ENCODE data around the gene IDH1. TPM values are rescaled to one million over a fixed set of nuclear protein-coding genes. Genes with fewer than 3 reads are reported as not detected.

The IDH1 gene
- total and polyA plus RNA-seq, 2 of the 13 experiments (the other 11 are each of a cell fraction or from before 2014, with no cell fraction given): 312 to 1,077 TPM

DNA sequence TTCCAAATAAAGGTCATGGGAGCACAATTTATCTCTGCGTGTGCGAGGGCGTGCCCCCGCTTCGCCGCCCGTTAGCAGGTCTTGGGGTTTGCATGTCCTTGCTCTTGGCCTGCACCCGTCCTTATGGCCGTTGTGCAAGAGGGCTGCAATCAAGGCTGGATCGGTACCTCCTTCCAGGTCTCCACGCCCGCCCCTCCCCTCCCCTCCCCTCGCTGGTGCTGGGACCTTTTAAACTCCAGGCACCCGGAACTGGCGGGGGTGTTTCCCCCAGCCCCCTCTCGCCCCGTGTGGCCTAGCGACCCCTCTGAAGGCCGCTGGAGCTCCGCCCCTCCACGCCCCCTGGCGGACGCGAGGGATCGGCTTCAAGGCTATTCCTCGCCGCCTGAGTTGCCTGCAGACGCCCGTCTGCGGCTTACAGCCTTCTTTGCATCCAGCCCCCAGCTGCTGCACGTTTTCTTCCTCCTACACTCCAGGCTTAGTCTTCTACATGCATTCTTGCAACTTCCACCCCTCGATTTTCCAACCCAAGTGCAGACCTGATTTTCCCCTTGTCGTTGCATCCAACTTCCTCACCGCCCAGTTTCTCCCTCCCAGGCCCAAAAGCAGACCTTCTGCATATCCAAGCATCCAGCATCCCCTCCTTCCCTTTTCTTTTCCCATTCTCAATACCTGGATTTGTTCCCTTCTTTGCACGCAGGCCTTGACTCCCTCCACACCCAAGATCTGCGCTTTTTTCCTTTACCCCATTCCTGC is 577 bp downstream of the IDH1 start (continued):
- TF ChIP-seq, protein P1, sequence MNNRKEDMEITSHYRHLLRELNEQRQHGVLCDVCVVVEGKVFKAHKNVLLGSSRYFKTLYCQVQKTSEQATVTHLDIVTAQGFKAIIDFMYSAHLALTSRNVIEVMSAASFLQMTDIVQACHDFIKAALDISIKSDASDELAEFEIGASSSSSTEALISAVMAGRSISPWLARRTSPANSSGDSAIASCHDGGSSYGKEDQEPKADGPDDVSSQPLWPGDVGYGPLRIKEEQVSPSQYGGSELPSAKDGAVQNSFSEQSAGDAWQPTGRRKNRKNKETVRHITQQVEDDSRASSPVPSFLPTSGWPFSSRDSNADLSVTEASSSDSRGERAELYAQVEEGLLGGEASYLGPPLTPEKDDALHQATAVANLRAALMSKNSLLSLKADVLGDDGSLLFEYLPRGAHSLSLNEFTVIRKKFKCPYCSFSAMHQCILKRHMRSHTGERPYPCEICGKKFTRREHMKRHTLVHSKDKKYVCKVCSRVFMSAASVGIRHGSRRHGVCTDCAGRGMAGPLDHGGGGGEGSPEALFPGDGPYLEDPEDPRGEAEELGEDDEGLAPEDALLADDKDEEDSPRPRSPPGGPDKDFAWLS (CRISPR knock-in tag; IDR thresholded peaks at IDR 0.05; ENCODE audit: borderline replicate concordance): peak; percentile 91; the same call in 1 of the 2 replicates
- TF ChIP-seq ZKSCAN8 (CRISPR knock-in tag; IDR thresholded peaks at IDR 0.05; ENCODE audit: borderline replicate concordance): peak; percentile 44; the same call in 1 of the 2 replicates
- no peak for TF ChIP-seq RFXANK (CRISPR knock-in tag; IDR thresholded peaks at IDR 0.05)
- peak; percentile 81 for TF ChIP-seq FOXA3 (CRISPR knock-in tag; IDR thresholded peaks at IDR 0.05)
- peak; percentile 42; the same call in 1 of the 2 replicates for TF ChIP-seq SALL2 (CRISPR knock-in tag; IDR thresholded peaks at IDR 0.05)
- 0 out of 2 replicates have a peak, but pooled peaks have one; percentile 30 for TF ChIP-seq ZNF784 (CRISPR knock-in tag; IDR thresholded peaks at IDR 0.05; ENCODE audit: borderline replicate concordance)
- TF ChIP-seq RCOR2 (CRISPR knock-in tag; IDR thresholded peaks at IDR 0.05): peak; percentile 91; the same call in 1 of the 2 replicates
- TF ChIP-seq ZNF235 (CRISPR knock-in tag; IDR thresholded peaks at IDR 0.05; ENCODE audit: borderline replicate concordance): no peak; the same call in 1 of the 2 replicates
- no peak for TF ChIP-seq SCMH1 (CRISPR knock-in tag; IDR thresholded peaks at IDR 0.05; ENCODE audit: borderline replicate concordance)
- TF ChIP-seq ZMYM2 (CRISPR knock-in tag; IDR thresholded peaks at IDR 0.05): 0 out of 2 replicates have a peak, but pooled peaks have one; percentile 61
- TF ChIP-seq MTA3 (CRISPR knock-in tag; IDR thresholded peaks at IDR 0.05): no peak
- peak; percentile 20 to 92; a peak in 3 of 4 replicates for TF ChIP-seq KLF16 (CRISPR knock-in tag; IDR thresholded peaks at IDR 0.05)
- no peak for TF ChIP-seq NR3C1 (CRISPR knock-in tag; IDR thresholded peaks at IDR 0.05)
- TF ChIP-seq, protein P2, sequence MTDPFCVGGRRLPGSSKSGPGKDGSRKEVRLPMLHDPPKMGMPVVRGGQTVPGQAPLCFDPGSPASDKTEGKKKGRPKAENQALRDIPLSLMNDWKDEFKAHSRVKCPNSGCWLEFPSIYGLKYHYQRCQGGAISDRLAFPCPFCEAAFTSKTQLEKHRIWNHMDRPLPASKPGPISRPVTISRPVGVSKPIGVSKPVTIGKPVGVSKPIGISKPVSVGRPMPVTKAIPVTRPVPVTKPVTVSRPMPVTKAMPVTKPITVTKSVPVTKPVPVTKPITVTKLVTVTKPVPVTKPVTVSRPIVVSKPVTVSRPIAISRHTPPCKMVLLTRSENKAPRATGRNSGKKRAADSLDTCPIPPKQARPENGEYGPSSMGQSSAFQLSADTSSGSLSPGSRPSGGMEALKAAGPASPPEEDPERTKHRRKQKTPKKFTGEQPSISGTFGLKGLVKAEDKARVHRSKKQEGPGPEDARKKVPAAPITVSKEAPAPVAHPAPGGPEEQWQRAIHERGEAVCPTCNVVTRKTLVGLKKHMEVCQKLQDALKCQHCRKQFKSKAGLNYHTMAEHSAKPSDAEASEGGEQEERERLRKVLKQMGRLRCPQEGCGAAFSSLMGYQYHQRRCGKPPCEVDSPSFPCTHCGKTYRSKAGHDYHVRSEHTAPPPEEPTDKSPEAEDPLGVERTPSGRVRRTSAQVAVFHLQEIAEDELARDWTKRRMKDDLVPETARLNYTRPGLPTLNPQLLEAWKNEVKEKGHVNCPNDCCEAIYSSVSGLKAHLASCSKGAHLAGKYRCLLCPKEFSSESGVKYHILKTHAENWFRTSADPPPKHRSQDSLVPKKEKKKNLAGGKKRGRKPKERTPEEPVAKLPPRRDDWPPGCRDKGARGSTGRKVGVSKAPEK (CRISPR knock-in tag; IDR thresholded peaks at IDR 0.05; ENCODE audit: borderline replicate concordance): no peak
- TF ChIP-seq NFRKB (IDR thresholded peaks at IDR 0.05): no peak
- TF ChIP-seq, protein P3, sequence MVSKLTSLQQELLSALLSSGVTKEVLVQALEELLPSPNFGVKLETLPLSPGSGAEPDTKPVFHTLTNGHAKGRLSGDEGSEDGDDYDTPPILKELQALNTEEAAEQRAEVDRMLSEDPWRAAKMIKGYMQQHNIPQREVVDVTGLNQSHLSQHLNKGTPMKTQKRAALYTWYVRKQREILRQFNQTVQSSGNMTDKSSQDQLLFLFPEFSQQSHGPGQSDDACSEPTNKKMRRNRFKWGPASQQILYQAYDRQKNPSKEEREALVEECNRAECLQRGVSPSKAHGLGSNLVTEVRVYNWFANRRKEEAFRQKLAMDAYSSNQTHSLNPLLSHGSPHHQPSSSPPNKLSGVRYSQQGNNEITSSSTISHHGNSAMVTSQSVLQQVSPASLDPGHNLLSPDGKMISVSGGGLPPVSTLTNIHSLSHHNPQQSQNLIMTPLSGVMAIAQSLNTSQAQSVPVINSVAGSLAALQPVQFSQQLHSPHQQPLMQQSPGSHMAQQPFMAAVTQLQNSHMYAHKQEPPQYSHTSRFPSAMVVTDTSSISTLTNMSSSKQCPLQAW (CRISPR knock-in tag; IDR thresholded peaks at IDR 0.05): 0 out of 2 replicates have a peak, but pooled peaks have one; percentile 35
- TF ChIP-seq ZNF317 (CRISPR knock-in tag; IDR thresholded peaks at IDR 0.05): peak; percentile 86
- peak; percentile 29; the same call in 1 of the 2 replicates for TF ChIP-seq SRF (IDR thresholded peaks at IDR 0.05; ENCODE audit: low read depth, low read length)
- TF ChIP-seq FOXK2 (IDR thresholded peaks at IDR 0.05): no peak; the same call in 1 of the 2 replicates
- no peak for TF ChIP-seq HCFC1 (IDR thresholded peaks at IDR 0.05; ENCODE audit: low read depth, low read length)
- TF ChIP-seq ZNF710 (CRISPR knock-in tag; IDR thresholded peaks at IDR 0.05; ENCODE audit: borderline replicate concordance): peak; percentile 84; the same call in 1 of the 2 replicates
